NCI-H146 (cell line): ENCODE results near the gene LCK.

Source experiments
- DNase-seq: peaks from one replicate; lab custom pipeline; 2025; lab: John Stamatoyannopoulos, UW

The LCK gene

DNA sequence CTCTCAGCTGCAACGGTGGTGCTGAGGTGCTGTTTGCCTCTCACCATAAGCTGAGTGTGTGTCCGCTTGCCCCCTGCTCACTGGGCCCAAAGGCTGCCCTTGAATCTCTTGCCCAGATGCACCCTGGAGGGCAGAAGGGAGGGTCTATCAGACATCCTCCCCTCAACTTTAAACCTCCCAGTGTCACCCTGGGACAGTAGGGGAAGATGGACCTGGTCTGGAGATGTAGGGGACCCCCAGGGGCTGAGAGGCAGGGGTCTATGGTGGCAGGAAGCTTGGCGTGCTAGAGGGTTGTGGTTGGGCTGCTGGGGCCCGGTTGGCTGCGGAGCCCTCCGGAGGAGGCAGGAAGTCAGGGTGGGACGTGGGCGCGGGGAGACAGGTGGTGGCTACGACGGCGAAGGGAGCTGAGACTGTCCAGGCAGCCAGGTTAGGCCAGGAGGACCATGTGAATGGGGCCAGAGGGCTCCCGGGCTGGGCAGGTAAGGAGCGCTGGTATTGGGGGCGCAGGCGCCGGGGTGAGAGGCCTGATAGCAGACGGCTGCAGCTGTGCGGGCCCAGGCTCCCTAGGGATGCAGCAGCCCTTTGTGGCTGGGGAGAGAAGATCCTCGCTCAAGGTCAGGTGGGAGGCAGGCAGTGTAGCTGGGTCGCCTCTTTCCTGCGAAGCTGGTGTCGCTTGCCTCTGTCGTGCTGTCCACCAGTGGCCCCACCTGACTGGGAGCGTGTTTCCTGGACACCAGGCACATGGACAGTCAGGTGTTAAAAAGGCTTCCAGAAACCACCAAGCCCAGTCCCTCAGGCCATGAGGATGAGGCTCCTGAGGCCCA, at the start of gene LCK:
LCK (plus strand) TSS at position 373 of the 824 bp plus-strand sequence. CDS start 23,065 bp downstream, outside the sequence.
- DNase-seq: no peak

DNA sequence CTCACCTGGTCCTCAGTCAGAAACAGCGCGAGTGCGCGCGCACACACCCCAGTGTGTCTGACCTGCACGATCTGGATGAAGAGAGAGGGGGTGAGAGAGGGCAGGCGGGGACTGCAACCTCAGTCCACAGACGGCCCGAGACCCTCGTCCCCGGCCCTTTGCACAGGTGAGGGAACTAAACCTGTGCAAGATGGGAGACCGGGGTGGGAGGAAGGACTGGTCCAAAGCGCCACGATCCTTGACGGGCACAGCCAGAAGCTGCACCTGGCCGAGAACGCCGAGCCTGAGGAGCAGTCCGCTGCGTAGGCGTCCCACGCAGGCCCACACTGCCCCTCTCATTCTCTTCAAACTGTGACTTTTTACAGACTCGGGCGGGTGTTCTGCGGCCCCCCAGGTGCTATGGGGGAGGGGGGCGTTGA, 46.1 kb upstream of the LCK start:
- peak; percentile 30 for DNase-seq

DNA sequence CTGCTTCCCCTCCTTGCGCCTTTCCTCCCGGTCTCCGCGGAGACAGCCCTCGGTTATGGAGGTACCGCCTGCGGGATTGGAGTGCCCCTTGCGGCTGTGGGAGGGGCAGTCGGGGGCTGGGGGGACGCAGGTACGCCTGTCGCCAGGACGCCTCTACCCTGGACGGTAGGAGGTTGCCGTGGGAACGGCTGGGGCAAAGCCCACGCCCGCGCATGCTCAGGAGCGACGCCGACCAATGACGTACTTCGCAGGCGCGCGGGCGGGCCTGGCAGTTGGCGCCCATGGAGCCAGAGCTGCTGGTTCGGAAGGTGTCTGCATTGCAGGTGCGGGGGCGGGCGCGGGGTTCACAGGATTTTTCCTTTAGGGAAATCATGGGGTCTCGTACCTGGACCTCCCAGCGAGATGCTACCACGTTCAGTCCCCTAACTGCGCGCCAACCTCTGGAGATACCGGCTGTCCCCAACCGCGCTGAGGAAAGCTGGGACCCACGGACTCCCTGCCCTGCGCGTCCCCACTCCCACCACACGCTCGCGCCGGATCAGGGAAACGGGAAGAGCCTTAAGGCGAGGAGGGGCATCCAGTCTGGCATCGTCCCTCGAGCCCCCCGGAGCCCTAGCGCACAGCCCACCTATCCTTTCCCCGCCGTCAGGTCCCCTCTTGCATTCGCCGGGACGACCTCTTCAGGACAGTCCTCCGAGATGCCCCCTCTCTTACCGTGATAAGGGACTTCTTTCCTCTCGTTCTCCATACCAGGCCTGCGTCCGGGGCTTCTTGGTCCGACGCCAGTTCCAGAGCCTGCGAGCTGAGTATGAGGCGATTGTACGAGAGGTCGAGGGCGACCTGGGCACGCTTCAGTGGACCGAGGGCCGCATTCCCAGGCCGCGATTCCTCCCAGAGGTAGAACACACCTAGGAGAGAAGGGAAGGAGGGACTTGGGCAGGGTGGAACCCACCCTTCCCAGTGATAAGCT, 45.4 kb upstream of the LCK start, which contains the start of gene IQCC:
IQCC (plus strand) TSS at position 271 of the 970 bp plus-strand sequence; CDS start at position 282, 11 bp downstream.
- peak; percentile 92 for DNase-seq

GRCh38 chr1:32208469-32208868, 42.6 kb upstream of the LCK start:
- no peak for DNase-seq

- DNase-seq: peak; percentile 74
Observed at GRCh38 chr1:32208891-32209328, 42.2 kb upstream of the LCK start, which contains the start of gene DCDC2B. DCDC2B (plus strand) TSS chr1:32209089; CDS start chr1:32209094, 5 bp downstream.

- DNase-seq: peak; percentile 28
Observed at GRCh38 chr1:32215629-32216480, 35.2 kb upstream of the LCK start.

- no peak for DNase-seq
Observed at GRCh38 chr1:32216566-32216965, 34.5 kb upstream of the LCK start.

DNA sequence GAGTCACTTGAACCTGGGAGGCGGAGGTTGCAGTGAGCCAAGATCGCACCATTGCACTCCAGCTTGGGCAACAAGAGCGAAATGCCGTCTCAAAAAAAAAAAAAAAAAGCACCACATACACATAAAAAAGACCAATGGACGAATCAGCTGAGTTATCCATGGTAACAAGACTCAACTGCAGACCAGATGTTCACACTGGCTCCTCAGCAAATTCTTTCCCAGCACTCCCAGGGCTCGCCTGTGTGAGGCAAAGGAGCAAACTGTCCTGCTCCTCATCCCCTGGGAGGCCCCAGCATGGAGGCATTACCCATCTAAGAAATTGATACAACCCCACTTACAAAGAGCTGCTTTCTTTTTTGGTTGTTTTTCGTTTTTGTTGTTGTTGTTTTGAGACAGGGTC, 32.0 kb upstream of the LCK start:
- no peak for DNase-seq

DNA sequence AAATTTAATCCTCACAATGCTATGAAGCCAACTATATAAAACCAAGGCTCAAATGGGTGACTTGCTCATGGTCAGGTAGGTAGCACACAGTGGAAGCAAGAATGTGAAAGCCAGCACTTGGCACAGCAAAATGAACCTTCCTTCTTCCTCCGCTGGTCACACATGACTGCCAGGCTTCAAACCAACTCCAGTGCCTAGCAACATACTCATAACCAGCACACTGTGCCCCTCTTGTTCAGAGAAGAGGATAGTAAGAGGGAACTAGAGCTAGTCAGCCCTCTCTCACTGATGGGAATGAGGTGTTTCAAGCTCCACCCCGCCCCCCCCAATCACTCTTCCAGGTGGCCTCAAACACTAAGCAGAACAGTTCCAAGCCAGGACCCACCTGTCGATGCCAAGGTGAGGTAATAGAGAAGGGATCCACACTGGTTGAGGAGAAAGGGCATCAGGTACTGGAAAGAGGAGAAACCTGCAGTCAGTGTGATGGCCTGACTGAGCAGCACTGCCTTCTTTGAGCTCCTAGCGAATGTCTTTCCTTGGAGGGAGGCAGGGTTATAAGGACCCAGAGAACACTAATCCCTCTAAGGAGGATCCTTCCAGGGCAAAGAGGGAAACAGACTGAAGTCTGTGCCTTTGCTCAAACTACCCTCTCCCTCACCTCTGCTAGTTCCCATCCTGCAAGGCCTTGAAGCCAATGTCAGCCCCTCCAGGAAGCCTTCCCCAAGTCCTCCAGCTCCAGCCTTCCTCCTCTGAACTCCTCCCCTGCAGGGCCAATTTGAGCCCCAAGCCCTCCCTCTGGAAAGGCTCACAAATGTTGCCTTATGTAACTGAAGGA, 30.1 kb upstream of the LCK start:
- DNase-seq: peak; percentile 12

DNA sequence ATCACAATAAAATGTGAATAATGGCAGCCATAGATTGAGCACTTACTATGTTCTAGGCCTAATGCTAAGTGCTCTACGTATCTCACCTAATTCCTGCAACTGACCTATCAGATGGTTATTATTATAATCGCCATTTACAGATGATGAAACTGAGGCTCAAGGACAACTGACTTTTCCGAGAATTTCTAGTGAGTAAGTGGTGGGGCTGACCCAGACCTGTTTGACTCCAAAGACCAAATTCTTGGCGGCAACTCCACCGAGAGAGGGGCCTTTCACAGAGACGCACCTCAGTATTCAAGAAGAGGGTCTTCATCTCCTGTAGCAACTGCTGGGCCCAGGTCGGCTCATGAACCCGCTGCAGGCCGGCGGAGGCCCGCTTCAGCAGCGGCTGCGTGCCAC, 29.5 kb upstream of the LCK start:
- DNase-seq: no peak

DNA sequence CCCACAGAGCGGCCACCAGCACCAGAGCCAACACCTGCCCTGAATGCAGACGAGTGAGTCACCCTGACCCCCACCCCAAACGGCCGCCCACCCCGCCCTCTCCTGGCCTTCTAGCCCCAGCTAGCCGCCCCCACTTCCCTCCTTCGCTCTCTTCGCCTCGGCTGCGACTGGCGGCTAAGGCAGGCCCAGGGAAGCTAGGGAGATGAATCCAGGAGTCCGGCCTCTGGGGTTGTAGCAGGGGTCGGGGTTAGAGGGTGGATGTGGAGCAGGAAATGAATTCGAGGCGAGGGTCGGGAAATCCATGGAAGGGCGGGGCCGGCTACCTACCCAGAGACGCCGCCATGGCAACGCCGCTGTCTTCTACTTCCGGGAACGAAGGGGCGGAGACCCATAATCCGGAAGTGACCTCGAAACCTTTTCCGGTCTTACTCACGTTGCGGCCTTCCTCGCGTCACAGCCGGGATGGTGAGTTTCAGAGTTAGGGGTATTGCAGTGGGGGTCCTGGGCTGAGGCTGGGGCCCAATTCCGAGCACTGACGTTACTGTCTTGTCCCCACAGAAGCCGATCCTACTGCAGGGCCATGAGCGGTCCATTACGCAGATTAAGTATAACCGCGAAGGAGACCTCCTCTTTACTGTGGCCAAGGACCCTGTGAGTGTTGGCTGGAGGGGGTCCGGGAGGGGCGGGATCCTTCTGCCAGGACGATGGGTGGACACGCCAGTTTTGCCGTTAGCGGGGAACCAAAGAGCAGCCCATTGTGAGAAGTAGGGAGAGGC, 28.9 kb upstream of the LCK start, which contains the start of the genes EIF3I and TMEM234:
EIF3I (plus strand) TSS at position 428 of the 776 bp plus-strand sequence; CDS start at position 463, 35 bp downstream.
TMEM234 (minus strand) TSS at position 374 of the 776 bp plus-strand sequence; CDS start at position 343, 31 bp downstream.
- DNase-seq: peak; percentile 90

- no peak for DNase-seq
Observed at GRCh38 chr1:32223683-32224082, 27.4 kb upstream of the LCK start.

- no peak for DNase-seq
Observed at GRCh38 chr1:32224285-32224684, 26.8 kb upstream of the LCK start.

DNA sequence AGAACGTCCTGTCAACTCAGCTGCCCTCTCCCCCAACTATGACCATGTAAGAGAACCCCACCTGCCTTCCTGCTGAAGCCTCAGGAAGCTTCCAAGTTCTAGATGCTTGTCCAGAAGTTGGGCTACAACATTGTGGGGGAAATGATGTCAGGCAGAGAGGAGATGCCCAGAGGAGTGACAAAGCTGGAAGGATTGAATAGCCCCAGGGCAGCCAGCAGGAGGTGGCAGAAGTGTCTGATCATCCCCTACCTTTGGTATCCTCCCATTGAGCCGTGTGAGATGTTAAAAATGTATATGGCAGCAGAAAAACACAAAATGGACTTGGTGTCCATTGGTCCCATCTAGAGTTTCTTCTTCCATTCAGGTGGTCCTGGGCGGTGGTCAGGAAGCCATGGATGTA, 22.3 kb upstream of the LCK start:
- no peak for DNase-seq

GRCh38 chr1:32231843-32232432, 19.1 kb upstream of the LCK start:
- DNase-seq: no peak

- DNase-seq: no peak
Observed at GRCh38 chr1:32232558-32233304, 18.3 kb upstream of the LCK start.

GRCh38 chr1:32234792-32235191, 16.3 kb upstream of the LCK start:
- DNase-seq: no peak

DNA sequence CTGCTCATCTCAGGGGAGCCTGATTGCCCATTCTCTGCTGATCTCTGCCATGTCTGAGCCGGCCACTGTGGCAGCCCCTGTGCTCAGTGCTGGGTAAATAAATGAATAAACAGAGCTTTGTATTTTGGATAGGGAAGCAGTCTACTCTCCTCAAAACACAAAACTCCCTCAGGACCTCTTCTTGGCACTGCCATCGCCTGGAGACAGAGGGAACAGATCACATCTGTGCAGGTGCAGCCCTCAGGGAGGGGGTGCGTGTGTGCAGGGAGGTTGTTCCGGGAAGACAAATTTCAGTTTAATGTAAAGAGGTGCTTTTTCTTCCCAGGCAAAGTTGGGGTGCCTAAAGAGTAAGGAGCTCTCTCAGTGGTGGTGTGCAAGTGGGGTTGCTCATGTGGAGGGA, 11.7 kb upstream of the LCK start:
- peak; percentile 52 for DNase-seq
